Calu3 (cell line): ENCODE data around the gene CHML. TPM values are rescaled to one million over a fixed set of nuclear protein-coding genes. Genes with fewer than 3 reads are reported as not detected.

Source experiments
- BruUV-seq: library from RNA; stranded (reverse); fragments of 400-500 nt; replicated peaks from 2 replicates; lab custom pipeline; 2021; lab: Mats Ljungman, UMichigan
- CTCF ChIA-PET: fragments of 300-600 bp; sonication (Branson Sonifier 250); formaldehyde crosslinking; loops from one replicate; lab custom pipeline; 2022; ENCODE audit warnings: antibody characterized with exemption; lab: Charles Lee
- DNase-seq: peaks from one replicate; pipeline ENCODE4 v3.0.0; 2022
- H3K27ac Mint-ChIP-seq: one replicate; pipeline ENCODE4 v1.8.0; 2022; ENCODE audit warnings: mixed read lengths; ENCODE audit not compliant: unreplicated experiment
- H3K27me3 Mint-ChIP-seq: one replicate; pipeline ENCODE4 v1.8.0; 2022; ENCODE audit warnings: mixed read lengths; ENCODE audit not compliant: unreplicated experiment
- H3K36me3 Mint-ChIP-seq: one replicate; pipeline ENCODE4 v1.8.0; 2022; ENCODE audit warnings: mild to moderate bottlenecking, moderate library complexity, mixed read lengths; ENCODE audit not compliant: insufficient read depth, unreplicated experiment
- H3K4me1 Mint-ChIP-seq: one replicate; pipeline ENCODE4 v1.8.0; 2022; ENCODE audit warnings: mild to moderate bottlenecking, low read depth, mixed read lengths; ENCODE audit not compliant: unreplicated experiment
- H3K4me3 Mint-ChIP-seq: one replicate; pipeline ENCODE4 v1.8.0; 2022; ENCODE audit warnings: mild to moderate bottlenecking, low read depth, moderate library complexity, mixed read lengths; ENCODE audit not compliant: unreplicated experiment
- H3K9me3 Mint-ChIP-seq: one replicate; pipeline ENCODE4 v1.8.0; 2022; ENCODE audit warnings: low read depth, mixed read lengths; ENCODE audit not compliant: unreplicated experiment
- CTCF ChIP-seq: fragments of 200-600 bp; IDR thresholded peaks from one replicate; pipeline ENCODE4 v1.8.0; 2022; ENCODE audit warnings: antibody characterized with exemption; ENCODE audit not compliant: unreplicated experiment
- intact Hi-C: fragments of 100-400 bp; cut with micrococcal nuclease; formaldehyde crosslinking; loops from one replicate; pipeline ENCODE4 v1.10.0; 2022; ENCODE audit not compliant: unreplicated experiment
- total RNA-seq: library from RNA; stranded (reverse); gene quantifications from 2 replicates; pipeline ENCODE4 v1.2.3, GENCODE V29; 2022

Gene CHML
- total RNA-seq, 1 experiment from 2014 or later = 28.2 TPM

DNA sequence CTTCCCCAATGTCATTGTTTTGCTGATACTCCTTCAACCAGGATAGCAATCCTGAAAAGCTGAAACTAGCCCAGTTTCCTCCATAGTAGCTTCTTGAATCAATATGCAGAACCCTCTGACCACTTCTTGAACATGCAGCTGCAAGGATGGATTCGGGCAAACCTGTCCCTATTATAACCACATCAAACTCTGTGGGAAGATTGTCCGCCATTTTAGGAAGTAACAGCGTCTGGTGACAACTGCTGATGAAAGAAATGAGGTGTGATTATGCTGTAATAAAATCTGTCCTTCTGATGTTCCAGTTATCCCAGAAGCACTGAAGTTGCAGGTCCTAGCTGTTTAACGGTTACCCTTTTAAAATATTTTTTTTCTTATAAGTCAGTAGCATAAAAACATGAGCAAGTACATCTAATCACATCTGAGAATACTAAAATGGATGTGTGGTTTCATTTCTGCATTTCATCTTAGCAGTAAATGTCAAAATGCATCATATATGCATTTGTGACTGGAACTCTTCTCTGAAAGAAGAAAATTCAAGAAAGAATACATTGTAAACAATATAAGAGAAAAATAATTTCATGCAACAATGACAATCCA is 4.5 kb downstream of the CHML start:
- H3K36me3 Mint-ChIP-seq = peaks cover 28% of the 10 kb centered on the region
- H3K27me3 Mint-ChIP-seq = no peaks in the 10 kb centered on the region
- peaks cover 1% of the 10 kb centered on the region for H3K9me3 Mint-ChIP-seq
- no TSS peak for BruUV-seq
- H3K27ac Mint-ChIP-seq = no peak overlapping the region
- no peak for DNase-seq
- peaks cover 39% of the 10 kb centered on the region for H3K4me1 Mint-ChIP-seq
- intact Hi-C loops = no loop called here
- CTCF ChIA-PET = no interaction called here
- H3K4me3 Mint-ChIP-seq = no peak overlapping the region
- TF ChIP-seq CTCF = no peak

GRCh38 chr1:241632987-241633386 is 7.2 kb downstream of the CHML start:
- no TSS peak for BruUV-seq
- peaks cover 22% of the 10 kb centered on the region for H3K4me1 Mint-ChIP-seq
- H3K36me3 Mint-ChIP-seq = peaks cover 6% of the 10 kb centered on the region
- no peak for TF ChIP-seq CTCF
- CTCF ChIA-PET = no interaction called here
- no peak overlapping the region for H3K27ac Mint-ChIP-seq
- intact Hi-C loops = no loop called here
- no peaks in the 10 kb centered on the region for H3K27me3 Mint-ChIP-seq
- DNase-seq = no peak
- no peaks in the 10 kb centered on the region for H3K9me3 Mint-ChIP-seq
- no peak overlapping the region for H3K4me3 Mint-ChIP-seq

- Mint-ChIP-seq H3K36me3 (peaks cover 6% of the 10 kb centered on the region), H3K27ac (no peak overlapping the region)
Observed at GRCh38 chr1:241631674-241632073, 8.5 kb downstream of the CHML start.

GRCh38 chr1:241630899-241631298 is 9.3 kb downstream of the CHML start:
- peaks cover 11% of the 10 kb centered on the region for H3K4me1 Mint-ChIP-seq
- no peak for TF ChIP-seq CTCF
- peaks cover 6% of the 10 kb centered on the region for H3K36me3 Mint-ChIP-seq
- BruUV-seq = no TSS peak
- intact Hi-C loops = no loop called here
- no peaks in the 10 kb centered on the region for H3K27me3 Mint-ChIP-seq
- no peak for DNase-seq
- CTCF ChIA-PET = no interaction called here
- no peak overlapping the region for H3K4me3 Mint-ChIP-seq
- no peaks in the 10 kb centered on the region for H3K9me3 Mint-ChIP-seq
- H3K27ac Mint-ChIP-seq = no peak overlapping the region

More at GRCh38 chr1:241631674-241632073, 8.5 kb downstream of the CHML start:
- no peak for DNase-seq
- no TSS peak for BruUV-seq
- CTCF ChIA-PET = no interaction called here
- Mint-ChIP-seq H3K9me3 (no peaks in the 10 kb centered on the region), H3K4me3 (no peak overlapping the region), H3K4me1 (peaks cover 11% of the 10 kb centered on the region), H3K27me3 (no peaks in the 10 kb centered on the region)
- no peak for TF ChIP-seq CTCF
- intact Hi-C loops = no loop called here
